Fibroblast of peridontal ligament (primary cell): ENCODE measurements around the gene IRS1.

ENCODE experiments used
- DNase-seq: peaks from one replicate; pipeline ENCODE4 v3.0.0-alpha.2; 2010; ENCODE audit errors: extremely low read depth

The IRS1 gene

DNA sequence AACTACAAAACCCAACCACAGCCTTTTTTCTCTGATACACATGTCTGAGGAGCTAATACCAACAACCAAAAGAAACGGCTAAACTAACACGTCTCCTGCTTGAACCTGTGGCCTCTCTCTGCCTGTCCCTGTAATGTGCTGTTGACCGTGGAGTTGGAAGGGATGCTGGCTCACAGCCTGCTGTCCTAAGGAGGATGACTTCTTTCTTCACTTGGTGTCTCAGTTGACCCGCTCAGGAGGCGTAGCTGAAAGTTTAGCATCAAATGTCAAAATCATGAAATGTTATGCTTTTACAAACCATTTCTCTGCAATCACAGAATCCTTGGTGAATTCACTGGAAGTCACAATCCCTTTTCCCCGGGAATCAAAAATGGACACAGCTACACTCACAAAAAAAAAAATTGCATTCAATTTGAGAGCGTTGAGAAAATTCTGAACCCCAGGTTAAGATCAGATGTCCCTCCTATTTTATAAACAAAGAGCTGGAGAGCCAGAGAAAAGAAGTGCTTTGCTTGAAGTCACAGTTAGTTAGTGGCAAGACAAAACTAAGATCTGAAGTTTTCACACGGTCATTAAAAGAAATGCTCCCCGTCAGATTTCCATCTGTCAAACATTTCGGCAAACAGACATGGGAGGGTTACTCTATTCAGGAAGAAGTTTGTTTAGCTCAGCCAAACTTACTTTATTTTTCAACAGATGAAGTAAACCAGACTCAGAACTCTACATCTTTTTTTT lies 74.3 kb downstream of the IRS1 start:
- peak; percentile 53 for DNase-seq

DNA sequence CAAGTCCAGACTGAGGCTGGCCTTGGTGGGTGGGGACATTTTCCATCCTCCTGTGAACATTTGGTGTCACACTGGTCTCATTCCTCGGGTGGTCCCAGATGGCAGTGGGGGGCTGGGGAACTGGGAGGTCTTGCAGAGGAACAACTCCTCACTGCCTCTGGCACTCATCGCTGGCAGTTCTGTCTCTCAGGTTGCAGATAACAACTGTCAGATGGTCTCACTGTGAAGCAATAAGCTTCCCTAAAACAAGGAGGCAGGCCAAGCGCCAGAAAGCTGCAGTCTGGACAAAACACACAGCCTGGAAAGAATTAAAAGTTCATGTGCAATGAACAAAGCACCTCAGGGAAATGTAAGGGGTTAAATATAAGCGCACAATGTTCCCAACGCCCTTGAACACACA lies 78.1 kb downstream of the IRS1 start:
- peak; percentile 78 for DNase-seq

DNA sequence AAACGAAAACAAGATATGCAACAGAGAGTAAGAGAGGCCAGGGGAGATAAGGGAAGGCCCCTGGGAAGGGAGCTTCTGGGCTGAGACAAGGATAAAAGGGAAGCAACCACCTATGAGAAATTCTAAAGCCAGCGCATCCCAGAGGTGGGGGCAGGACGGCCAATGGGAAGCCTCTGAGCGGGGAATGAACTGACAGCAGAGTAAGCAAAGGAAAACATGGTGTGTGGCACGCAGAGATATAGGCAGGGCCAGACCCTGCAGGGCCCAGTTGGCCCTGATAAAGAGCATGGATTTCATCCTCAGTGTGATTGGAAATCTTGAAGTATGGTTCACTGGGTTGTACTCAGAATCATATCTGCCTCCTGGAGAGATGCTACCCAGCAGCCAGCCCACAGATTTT lies 78.7 kb downstream of the IRS1 start:
- DNase-seq, result no peak

DNA sequence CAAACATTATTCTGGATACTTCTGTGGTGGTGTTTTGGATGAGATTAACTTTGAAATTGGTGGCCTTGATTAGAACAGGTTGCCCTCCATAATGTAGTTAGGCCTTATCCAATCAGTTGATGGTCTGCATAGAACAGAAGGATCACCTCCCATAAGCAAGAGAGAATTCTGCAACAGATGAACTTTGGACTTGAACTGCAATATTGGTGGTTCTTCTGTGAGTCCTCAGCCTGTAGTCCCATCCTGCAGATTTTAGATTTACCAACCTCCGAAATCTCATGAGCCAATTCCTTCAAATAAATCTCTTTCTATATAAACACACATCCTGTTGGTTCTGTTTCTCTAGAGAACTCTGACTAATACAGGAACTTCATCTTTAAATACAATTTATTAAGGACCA lies 81.9 kb downstream of the IRS1 start:
- DNase-seq, result no peak

DNA sequence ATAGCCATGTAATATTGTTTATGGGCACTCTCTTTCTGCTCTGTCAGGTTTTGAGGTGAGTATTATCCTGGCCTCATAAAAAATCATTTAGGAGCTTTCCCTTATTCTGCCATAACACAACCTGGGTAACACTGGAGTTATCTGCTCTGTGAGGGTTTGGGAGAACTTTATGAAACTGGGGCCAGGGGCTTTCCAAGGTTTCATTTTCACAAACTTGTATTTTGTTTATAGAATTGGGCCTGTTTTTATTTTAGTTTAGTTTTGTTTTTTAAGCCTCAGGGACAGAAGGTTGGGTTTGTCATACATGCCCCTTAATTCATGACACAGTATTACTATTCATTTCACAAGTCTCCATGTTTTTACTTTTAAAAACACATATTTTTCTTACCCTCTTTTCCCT lies 83.5 kb downstream of the IRS1 start:
- DNase-seq, result no peak

DNA sequence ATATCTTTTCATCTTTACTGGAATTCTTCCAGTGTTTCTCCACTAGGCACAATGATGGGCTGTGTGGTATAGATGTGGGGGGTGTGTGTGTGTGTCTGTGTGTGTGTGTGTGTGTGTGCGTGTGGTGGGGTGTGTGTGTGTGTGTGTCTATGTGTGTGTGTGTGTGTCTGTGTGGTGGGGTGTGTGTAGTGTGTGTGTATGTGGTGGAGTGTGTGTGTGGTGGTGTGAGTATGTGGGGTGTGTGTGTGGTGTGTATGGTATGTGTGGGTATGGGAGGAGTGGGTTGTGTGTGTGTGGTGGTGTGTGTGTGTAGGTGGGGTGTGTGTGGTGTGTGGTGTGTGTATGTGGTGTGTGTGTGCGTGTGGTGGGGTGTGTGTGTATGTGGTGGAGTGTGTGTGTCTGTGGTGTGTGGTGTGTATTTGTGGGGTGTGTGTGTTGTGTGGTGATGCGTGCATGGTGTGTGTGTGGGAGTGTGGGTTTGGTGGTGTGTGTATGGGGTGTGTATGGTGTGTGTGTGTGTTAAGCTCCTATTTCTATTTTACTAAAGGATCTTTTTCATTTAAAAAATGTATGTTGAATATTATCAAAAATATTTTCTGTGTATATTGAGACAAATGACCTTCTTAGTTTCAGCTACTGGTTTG lies 84.2 kb downstream of the IRS1 start:
- DNase-seq, result no peak

DNA sequence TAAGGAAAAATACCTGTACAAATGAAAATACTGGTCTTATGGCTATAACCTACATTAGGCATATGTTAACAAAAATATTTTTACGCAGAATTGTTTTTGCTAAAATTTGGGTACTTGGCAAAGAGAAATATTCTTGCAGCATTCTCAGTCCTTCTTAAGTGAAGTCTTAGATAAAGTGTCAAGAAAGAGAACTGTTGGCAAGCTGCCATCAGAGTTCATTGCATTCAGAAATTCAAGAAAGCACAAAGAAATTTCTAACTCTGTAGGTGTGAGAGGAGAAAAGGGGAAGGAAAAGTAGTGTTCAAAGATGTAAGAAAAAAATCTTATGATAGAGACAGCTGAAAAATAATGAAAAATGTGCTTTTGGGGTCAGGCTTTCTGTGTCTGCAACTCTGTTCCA lies 86.7 kb downstream of the IRS1 start:
- no peak for DNase-seq

DNA sequence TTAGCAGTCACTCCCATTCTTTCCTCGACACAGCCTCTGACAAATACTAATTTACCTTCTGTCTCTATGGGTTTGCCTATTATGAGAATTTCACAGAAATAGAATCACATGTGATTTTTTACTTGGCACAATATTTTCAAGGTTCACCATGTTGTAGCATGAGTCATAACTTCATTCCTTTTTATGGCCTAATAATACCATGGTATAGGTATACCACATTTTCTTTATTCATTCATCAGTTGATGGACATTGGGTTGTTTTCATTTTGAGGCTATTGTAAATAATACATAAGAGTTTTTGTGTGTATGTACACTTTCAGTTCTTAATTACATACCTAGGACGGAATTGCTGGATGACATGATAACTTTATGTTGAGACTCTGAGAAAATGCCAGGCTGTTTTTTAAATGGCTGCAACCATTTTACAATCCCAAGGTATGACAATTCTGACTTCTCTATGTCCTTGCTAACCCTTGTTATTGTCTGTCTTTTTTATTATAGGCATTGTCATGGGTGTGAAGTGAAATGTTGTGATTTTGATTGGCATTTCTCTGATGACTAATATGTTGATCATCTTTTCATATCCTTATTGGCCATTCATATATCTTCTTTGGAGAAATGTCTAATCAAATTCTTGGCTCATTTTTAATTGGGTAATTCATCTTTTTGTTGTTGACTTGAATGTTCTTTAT lies 87.9 kb downstream of the IRS1 start:
- no peak for DNase-seq

DNA sequence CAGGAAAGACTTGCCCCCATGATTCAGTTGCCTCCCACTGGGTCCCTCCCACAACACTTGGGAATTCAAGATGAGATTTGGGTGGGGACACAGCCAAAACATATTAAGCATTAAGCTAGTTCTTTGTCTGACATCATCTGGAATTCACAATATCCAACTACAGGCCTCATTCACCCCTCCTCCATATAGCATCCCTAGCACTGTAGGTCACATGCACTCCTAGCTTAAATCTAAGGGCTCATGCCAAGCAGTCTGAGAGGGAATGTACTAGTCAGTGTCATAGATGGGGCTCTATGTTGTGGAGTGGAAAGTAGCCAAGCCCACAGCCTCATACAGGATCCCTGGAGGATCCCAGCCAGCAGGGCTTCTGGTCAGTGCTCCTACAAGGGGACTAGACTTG lies 92.1 kb downstream of the IRS1 start:
- peak; percentile 81 for DNase-seq

DNA sequence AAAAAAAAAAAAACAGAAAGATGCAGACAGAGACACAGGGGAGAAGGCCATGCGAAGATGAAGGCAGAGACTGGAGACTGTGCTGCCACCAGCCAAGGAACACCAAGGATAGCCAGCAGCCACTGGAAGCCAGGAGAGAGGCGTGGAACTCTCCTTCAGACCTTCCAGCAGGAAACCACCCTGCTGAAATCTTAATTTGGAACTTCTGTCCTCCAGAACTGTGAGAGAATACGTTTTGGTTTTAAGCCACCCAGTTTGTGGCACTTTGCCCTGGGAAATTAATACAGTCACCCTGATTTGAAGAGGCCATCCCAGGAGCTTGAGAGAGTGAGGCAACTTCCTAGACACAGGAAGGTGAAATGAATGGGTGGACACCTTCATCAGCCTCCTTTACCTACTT lies 93.7 kb downstream of the IRS1 start:
- DNase-seq, result no peak

DNA sequence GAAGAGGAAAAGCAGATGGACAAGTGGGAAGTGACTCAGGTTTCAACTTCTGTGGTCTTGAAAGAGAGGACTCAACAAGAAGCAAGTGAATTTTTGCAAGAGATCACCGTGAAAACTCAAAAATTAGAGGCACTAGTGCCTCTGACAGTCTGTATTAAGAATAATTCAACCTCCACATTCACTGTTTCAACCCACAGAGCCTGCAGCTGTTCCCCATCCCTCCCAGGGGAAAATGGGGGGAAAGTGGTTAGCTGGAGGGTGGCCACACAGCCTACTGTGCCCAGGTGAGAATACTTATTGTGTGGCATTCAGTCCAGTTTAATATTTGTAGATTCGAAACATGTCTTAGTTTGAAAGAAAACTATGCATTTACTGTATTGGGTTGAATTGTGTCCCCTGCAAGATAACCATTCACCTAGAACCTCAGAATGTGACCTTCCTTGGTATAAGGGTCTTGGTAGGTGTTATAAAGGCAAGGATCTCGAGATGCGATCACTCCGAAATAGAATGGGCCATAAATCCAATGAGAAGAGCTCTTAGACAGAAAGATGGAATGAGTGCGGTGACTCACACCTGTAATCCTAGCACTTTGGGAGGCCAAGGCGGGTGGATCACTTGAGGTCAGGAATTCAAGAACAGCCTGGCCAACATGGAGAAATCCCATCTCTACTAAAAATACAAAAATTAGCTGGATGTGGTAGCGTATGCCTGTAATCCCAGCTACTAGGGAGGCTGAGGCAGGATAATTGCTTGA lies 94.3 kb downstream of the IRS1 start:
- no peak for DNase-seq

DNA sequence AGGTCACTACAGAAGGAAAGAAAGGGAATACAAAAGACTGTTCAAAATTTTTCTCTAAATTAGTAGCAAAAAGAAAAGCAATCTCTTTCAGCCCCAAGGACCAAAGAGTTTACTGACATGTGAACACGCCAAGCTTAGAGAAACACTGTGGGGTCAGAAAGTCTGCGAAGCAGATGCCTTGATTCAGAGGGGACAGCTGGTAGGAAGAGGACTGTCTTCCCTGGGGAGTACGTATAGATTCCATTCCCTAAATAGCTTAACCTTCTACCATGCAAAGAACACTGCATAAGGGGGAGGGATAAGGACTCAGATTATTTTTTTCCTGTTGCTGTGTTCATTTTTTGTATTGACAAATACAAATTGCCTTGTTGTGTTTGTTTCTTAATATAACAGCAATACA lies 96.1 kb downstream of the IRS1 start:
- no peak for DNase-seq

DNA sequence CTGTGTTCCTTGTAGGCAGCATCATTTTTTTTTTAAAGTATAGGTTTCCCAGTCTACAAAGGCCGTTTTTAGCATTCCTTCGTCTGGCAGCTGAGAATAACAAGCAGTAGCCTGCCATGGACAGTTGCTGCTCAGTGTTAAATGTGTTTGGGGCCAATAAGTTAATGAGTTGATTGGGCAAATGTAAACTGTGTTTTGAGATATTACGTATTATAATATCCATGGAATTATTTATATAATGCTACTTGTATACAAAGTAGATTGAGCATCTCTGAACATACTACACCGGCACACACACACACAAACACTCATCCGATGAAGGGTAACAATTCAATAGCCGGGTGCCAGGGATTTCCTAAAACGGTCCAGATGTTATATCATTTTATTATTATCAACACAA lies 97.2 kb downstream of the IRS1 start:
- no peak for DNase-seq

DNA sequence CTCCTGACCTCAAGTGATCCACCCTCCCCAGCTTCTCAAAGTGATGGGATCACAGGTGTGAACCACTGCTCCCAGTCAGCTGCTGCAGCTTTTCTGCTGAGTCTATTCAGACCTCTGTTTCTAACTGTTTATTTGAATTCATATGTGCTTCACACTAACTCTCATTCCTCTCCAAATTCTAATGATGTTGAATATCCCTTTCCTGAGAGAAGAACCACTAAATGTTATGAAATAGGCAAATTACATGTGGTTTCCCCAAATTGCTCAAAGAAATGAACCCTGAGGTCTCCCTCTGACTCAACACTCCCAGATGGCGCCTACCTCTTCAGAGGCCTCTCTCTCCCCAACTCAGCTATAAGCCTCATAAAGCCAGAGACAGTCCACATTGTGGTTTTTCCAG lies 98.6 kb downstream of the IRS1 start:
- peak; percentile 99 for DNase-seq

DNA sequence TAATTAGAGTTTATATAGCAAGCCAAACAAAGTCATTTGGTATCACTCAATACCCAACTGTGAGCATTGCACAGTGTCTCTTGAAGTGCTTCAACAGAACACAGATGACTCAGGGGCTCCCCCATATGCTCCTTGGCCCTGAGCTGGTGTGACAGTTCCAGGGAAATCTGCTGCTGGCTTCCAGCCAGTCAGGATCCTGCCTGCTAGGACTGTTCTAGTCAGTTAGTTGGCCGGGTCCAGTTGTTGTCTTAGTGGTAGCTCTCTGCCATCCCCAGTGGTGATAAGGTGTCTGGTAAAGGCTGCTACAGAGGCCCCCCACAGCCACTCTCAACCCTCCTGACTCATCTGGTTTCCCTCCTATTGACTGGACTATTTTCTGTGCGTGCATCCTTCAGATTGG lies 100.3 kb downstream of the IRS1 start:
- DNase-seq, result peak; percentile 65

DNA sequence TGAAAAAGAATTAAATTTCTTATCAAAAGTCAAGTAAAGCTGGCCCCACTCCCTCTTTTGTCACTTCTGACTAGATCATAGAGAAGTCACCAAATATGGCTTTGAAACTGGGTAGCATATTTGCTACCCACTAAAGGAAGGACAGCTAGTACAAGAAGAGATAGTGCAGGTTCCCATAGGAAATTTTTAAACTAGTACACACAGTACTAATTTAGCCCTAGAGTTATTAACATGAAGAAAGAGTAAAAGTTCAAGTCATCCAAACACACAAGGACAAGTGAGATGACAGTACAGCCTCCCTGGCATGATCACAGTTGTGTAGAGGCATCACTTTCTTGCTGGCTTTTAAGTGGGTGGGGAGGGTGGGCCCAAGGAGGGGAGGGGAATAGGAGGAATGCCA lies 100.9 kb downstream of the IRS1 start:
- no peak for DNase-seq

DNA sequence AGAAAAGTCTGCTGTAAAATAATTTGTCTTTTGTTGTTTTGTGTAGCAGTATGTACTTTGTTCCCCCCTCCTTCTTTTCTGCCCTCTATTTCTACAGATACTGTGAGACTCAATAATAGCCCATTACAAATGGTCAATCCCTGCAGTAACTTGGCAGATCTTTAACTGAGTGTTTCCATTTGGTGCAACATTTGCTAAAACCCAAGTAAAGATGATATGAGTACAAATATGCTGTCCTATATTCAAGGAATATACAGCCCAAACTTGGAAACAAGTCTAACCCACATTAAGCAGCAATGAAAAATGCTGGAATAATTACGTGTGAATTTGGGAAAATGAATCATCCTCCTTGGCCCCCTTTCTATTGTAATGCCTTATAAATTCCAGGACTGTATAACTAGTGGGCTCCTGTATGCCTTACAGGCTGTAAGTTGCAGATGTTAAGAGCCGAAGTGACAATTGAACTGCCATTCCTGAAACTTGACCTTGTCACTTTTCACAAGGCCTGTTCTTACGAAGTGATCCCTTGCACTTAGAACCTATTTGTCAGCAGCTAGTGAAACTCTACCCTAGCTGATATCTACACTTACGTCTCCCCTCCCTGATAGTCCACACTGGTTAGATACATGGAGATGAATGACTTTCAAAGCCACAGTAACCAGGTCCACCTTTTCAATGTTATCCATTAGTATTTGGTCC lies 104.9 kb downstream of the IRS1 start:
- DNase-seq, result no peak

DNA sequence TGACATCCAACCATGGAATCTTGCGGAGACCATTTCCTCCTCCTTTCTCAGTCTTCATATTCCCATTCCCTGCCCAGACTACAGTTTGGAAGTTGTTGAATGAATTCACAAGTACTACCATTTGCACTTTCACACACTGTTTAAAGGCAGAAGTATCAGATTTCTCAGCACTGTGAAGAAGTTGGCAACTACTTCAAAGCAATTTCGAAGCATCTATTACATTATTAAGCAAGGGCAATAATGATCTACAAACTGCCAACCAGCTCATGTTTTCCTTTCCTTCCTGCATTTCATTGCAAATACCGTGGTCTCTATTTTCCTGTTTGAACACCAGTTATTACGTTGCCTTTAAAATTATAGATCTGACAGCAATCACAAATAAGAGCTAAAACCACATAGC lies 105.5 kb downstream of the IRS1 start:
- no peak for DNase-seq

DNA sequence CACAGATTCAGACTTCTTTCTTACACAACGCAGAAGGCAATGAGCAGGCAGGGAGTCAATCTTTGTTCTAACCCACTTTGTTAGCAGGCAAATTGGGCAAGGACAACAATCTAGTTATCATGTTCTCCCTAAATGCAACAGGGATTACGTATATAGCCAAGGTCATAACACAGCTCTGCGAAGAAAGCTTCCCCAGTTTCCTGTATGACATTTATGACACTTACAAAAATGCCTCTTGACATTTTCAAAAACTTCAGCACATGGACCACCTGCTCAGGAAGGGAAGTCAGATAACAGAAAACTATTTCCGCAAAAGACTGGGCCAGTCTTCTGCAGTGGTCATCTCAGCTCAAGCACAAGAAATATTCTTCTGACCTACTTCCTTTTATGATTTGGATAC lies 106.1 kb downstream of the IRS1 start:
- no peak for DNase-seq

DNA sequence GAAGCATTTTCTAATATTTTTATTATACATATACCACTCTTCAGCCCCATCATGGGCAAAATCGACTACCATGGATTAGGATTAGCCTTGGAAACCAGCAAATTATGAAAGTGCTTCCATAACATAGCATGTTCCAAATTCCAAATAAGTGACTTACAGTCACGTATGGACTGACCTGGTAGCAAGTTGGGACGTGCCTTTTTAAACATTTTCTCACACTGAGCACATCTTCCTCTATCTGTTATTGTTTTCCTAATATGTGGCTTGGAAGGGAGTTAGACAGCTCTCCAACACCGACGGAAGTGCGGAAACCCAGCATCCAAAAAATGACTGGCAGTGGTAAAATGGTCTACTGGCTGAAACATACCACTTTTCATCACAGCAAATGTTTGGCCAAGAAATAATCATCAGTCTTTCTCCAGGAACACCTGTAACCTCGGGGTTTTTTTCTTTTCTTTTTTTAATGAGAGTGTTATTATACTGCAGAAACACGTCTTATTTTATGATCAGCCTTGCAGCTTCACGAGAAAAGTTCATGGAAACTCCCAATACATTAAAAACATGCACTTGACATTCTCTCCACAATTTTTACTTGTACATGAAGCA lies 107.0 kb downstream of the IRS1 start:
- no peak for DNase-seq

DNA sequence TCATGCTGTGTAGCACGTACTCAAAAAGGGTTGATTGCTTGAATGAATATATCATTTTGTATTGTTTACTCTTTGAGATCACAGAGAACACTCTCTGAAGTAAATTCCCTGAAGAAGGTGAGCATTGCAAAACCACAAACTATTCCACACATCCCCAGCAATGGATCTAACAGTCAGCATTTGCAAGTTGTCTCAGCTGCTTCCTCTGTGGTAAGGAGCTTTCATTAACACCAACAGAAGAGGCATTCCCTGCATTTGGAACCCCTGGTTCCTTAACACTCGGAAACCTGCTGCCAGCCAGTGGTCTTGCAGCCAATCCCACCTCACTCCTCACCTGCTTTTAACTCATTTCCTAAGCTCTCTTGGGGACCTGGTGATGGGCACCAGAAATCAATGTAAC lies 108.4 kb downstream of the IRS1 start:
- DNase-seq, result no peak
